OCI-LY1 (cell line): ENCODE data around the gene ERBB2.
A peak's percentile ranks its signal among the peaks of the same experiment; 100 is the strongest.

Source experiments
- H2AFZ ChIP-seq: fragments of 200-600 bp; sonication (generic), shearing (Covaris generic); 2 replicates; pipeline ENCODE4 v1.6.0; 2014; ENCODE audit warnings: antibody characterized with exemption, mild to moderate bottlenecking, low read length
- H3F3A ChIP-seq: fragments of 200-600 bp; sonication (generic), shearing (Covaris generic); 2 replicates; pipeline ENCODE4 v1.6.0; 2014; ENCODE audit warnings: mild to moderate bottlenecking, antibody characterized with exemption, low read length, moderate library complexity; ENCODE audit not compliant: insufficient read depth
- H3K27ac ChIP-seq: fragments of 200-600 bp; sonication (generic); 2 replicates; pipeline ENCODE4 v1.5.1; 2014; ENCODE audit warnings: low read length, mixed run types, mild to moderate bottlenecking, low read depth; ENCODE audit not compliant: poor library complexity, severe bottlenecking
- H3K27me3 ChIP-seq: fragments of 200-600 bp; sonication (generic); 2 replicates; pipeline ENCODE4 v1.6.0; 2014; ENCODE audit warnings: antibody characterized with exemption, mild to moderate bottlenecking, low read length, moderate library complexity; ENCODE audit not compliant: insufficient read depth
- H3K36me3 ChIP-seq: fragments of 200-600 bp; sonication (generic); 2 replicates; pipeline ENCODE4 v1.6.1; 2014; ENCODE audit warnings: mild to moderate bottlenecking, antibody characterized with exemption, low read length, moderate library complexity, mixed read lengths; ENCODE audit not compliant: insufficient read depth
- H3K4me1 ChIP-seq: fragments of 200-600 bp; sonication (generic); 2 replicates; pipeline ENCODE4 v1.5.1; 2014; ENCODE audit warnings: mild to moderate bottlenecking, low read length, moderate library complexity; ENCODE audit not compliant: insufficient read depth, severe bottlenecking
- H3K4me2 ChIP-seq: fragments of 200-600 bp; sonication (generic), shearing (Covaris generic); 2 replicates; pipeline ENCODE4 v1.6.1; 2014; ENCODE audit warnings: low read length
- H3K4me3 ChIP-seq: fragments of 200-600 bp; sonication (generic); 2 replicates; pipeline ENCODE4 v1.5.1; 2014; ENCODE audit warnings: low read length, low read depth, mild to moderate bottlenecking, mixed read lengths; ENCODE audit not compliant: poor library complexity, severe bottlenecking
- H3K79me2 ChIP-seq: fragments of 200-600 bp; shearing (Covaris generic); 2 replicates; pipeline ENCODE4 v1.6.1; 2016; ENCODE audit warnings: mixed run types, low read length, mixed read lengths; ENCODE audit not compliant: insufficient read depth
- H3K9ac ChIP-seq: fragments of 200-600 bp; sonication (generic), shearing (Covaris generic); 2 replicates; pipeline ENCODE4 v1.6.1; 2014; ENCODE audit warnings: mild to moderate bottlenecking, low read length, mixed read lengths
- H3K9me2 ChIP-seq: fragments of 200-600 bp; sonication (generic), shearing (Covaris generic); 2 replicates; pipeline ENCODE4 v1.6.1; 2014; ENCODE audit warnings: low read depth, mild to moderate bottlenecking, low read length, mixed read lengths
- H3K9me3 ChIP-seq: fragments of 200-600 bp; shearing (Covaris generic); 2 replicates; pipeline ENCODE4 v1.6.1; 2014; ENCODE audit warnings: low read length, mixed read lengths
- H4K20me1 ChIP-seq: fragments of 200-600 bp; sonication (generic), shearing (Covaris generic); 2 replicates; pipeline ENCODE4 v1.6.0; 2016; ENCODE audit warnings: mild to moderate bottlenecking, low read length; ENCODE audit not compliant: insufficient read depth
- CTCF ChIP-seq: fragments of 200-600 bp; sonication (generic), shearing (Covaris generic); IDR thresholded peaks from 2 replicates; pipeline ENCODE4 v1.5.1; 2017; ENCODE audit warnings: mild to moderate bottlenecking, antibody characterized with exemption, low read length, moderate library complexity, mixed read lengths
- EZH2 ChIP-seq: fragments of 200-600 bp; sonication (generic), shearing (Covaris generic); IDR thresholded peaks from 2 replicates; pipeline ENCODE4 v1.8.0; 2017; ENCODE audit warnings: borderline replicate concordance, mixed run types, mild to moderate bottlenecking, antibody characterized with exemption, low read length, moderate library complexity, mixed read lengths

The ERBB2 gene

GRCh38 chr17:39755554-39756379 is 55.9 kb downstream of the ERBB2 start:
- no peaks in the 10 kb centered on the region for H3K79me2 ChIP-seq
- H3K36me3 ChIP-seq, result peaks cover 9% of the 10 kb centered on the region
- H4K20me1 ChIP-seq, result no peaks in the 10 kb centered on the region
- H3K4me3 ChIP-seq, result peak overlapping the region; percentile 59
- H3K27me3 ChIP-seq, result no peaks in the 10 kb centered on the region
- H3K9ac ChIP-seq, result peak overlapping the region; percentile 84
- H3F3A ChIP-seq, result peaks cover 32% of the 10 kb centered on the region
- no peaks in the 10 kb centered on the region for H3K9me3 ChIP-seq
- peak overlapping the region; percentile 65 for H3K4me2 ChIP-seq
- peaks cover 77% of the 10 kb centered on the region for H3K4me1 ChIP-seq
- no peak overlapping the region for H2AFZ ChIP-seq
- no peaks in the 10 kb centered on the region for H3K9me2 ChIP-seq
- H3K27ac ChIP-seq, result peak overlapping the region; percentile 99
- TF ChIP-seq EZH2, result no peak
- no peak for TF ChIP-seq CTCF

DNA sequence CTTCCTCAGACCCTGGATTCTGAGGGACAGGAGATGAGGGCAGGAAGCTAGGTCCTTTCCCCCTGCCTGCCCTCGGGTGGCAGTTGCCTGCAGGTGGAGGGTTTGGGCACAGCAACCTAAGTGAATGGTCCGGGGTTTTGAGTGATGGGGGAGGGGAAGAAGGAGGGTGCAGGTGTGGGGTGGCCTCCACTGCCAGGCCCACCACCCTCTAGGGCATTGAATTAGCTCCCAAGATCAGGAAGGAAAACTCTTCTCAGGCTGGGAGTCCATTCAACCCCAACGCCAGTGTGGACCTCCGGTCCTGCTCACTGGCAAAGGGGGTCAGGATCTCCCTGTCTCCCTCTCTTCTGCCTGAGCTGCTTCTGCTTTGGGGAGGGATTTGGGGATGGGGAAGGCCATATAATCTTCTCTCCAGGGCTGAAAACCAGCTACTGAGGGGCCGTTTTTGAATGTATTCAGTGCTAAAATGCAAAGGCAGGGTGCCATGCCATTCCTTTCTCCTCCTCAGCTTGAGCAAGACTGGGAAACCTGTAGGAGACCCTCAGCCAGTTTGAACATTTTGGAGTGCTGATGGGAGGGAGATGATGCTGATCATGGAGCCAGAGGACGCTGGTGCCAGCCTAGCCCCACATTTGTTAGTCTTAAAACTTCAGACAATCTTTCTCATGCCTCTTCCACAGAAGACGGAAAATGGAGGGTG is 56.7 kb downstream of the ERBB2 start:
- H3K27ac ChIP-seq, result peak overlapping the region; percentile 99
- no peaks in the 10 kb centered on the region for H3K9me3 ChIP-seq
- H3K4me1 ChIP-seq, result peaks cover 83% of the 10 kb centered on the region
- H2AFZ ChIP-seq, result no peak overlapping the region
- no peaks in the 10 kb centered on the region for H3K9me2 ChIP-seq
- H3K4me2 ChIP-seq, result peak overlapping the region; percentile 65
- H3K4me3 ChIP-seq, result peak overlapping the region; percentile 38
- H4K20me1 ChIP-seq, result no peaks in the 10 kb centered on the region
- H3K79me2 ChIP-seq, result no peaks in the 10 kb centered on the region
- H3K27me3 ChIP-seq, result no peaks in the 10 kb centered on the region
- no peak for TF ChIP-seq EZH2
- no peak for TF ChIP-seq CTCF
- peaks cover 33% of the 10 kb centered on the region for H3F3A ChIP-seq
- H3K36me3 ChIP-seq, result peaks cover 15% of the 10 kb centered on the region
- peak overlapping the region; percentile 84 for H3K9ac ChIP-seq

DNA sequence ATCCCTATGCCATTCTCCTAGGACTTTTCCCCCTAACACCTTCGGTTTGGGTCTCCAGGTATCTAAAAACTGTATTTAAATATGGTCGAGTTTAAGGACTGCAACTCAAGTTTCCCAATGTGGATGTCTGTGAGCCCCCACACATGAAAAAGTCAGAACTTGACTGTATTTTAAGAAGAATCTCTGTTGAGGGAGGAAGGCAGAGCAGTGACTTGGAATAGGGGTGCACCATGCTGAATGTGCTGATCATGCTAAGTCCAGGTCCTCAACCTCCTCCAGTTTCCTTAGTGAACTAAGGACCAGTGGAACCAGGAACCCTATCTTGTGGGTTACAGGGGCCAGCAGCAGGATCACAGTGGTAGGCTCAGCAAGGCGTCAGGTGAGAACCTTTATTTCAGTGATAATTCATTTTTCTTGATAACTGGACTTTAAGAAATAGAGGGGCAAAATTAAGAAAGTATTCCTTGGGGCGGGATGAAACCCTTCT is 57.4 kb downstream of the ERBB2 start:
- Histone ChIP-seq H3K4me2 (peak overlapping the region; percentile 65), H3K9ac (peak overlapping the region; percentile 84), H3K79me2 (no peaks in the 10 kb centered on the region), H4K20me1 (no peaks in the 10 kb centered on the region), H3K4me1 (peaks cover 88% of the 10 kb centered on the region), H3K27me3 (no peaks in the 10 kb centered on the region), H2AFZ (no peak overlapping the region), H3K9me3 (no peaks in the 10 kb centered on the region), H3F3A (peaks cover 33% of the 10 kb centered on the region), H3K9me2 (no peaks in the 10 kb centered on the region), H3K4me3 (no peak overlapping the region), H3K27ac (peak overlapping the region; percentile 99), H3K36me3 (peaks cover 21% of the 10 kb centered on the region)
- TF ChIP-seq EZH2, result no peak
- no peak for TF ChIP-seq CTCF
